ENCODE data around the gene PLB1. TPM values are rescaled to one million over a fixed set of nuclear protein-coding genes. Genes with fewer than 3 reads are reported as not detected.
A peak's percentile ranks its signal among the peaks of the same experiment; 100 is the strongest.

PLB1 gene
- polyA plus RNA-seq, 1 experiment, result 1.4 TPM

GRCh38 chr2:28678944-28679343 is 183.1 kb downstream of the PLB1 start:
- ChIA-PET POLR2A (no interaction called here), CTCF (no interaction called here)
- DNase-seq (ENCODE audit: low read depth, low spot score), result no peak
- no peaks in the 10 kb centered on the region; the same call in 1 of the 2 replicates for H3K9me3 ChIP-seq (ENCODE audit: control insufficient read depth, insufficient read depth, low read length)
- no peak overlapping the region for H3K4me3 ChIP-seq (ENCODE audit: low read depth, low read length)
- TF ChIP-seq CTCF (IDR thresholded peaks at IDR 0.05; ENCODE audit: low read depth, low read length), result no peak
- no peak overlapping the region for H3K27ac ChIP-seq (ENCODE audit: low read depth, low read length)
- no peaks in the 10 kb centered on the region for H3K27me3 ChIP-seq (ENCODE audit: control insufficient read depth, insufficient read depth, low read length)

GRCh38 chr2:28680657-28681056 is 184.8 kb downstream of the PLB1 start:
- ChIA-PET CTCF (no interaction called here), POLR2A (interaction anchor here (0.8 kb wide), 1 partner anchor 533 kb away, joined by 5 read pairs; no protein-coding TSS in a partner anchor)
- no peaks in the 10 kb centered on the region; the same call in 1 of the 2 replicates for H3K9me3 ChIP-seq (ENCODE audit: control insufficient read depth, insufficient read depth, low read length)
- no peaks in the 10 kb centered on the region for H3K27me3 ChIP-seq (ENCODE audit: control insufficient read depth, insufficient read depth, low read length)
- no peak for DNase-seq (ENCODE audit: low read depth, low spot score)
- no peak overlapping the region for H3K27ac ChIP-seq (ENCODE audit: low read depth, low read length)
- no peak overlapping the region for H3K4me3 ChIP-seq (ENCODE audit: low read depth, low read length)
- TF ChIP-seq CTCF (IDR thresholded peaks at IDR 0.05; ENCODE audit: low read depth, low read length), result no peak

- POLR2A ChIA-PET, result interaction anchor here (0.6 to 0.8 kb wide), 2 partner anchors 35 to 533 kb away, joined by 4 to 5 read pairs; no protein-coding TSS in a partner anchor
- Histone ChIP-seq H3K9me3 (ENCODE audit: control insufficient read depth, insufficient read depth, low read length) (no peaks in the 10 kb centered on the region; the same call in 1 of the 2 replicates), H3K4me3 (ENCODE audit: low read depth, low read length) (no peak overlapping the region), H3K27me3 (ENCODE audit: control insufficient read depth, insufficient read depth, low read length) (no peaks in the 10 kb centered on the region), H3K27ac (ENCODE audit: low read depth, low read length) (peak overlapping the region; percentile 57)
- TF ChIP-seq CTCF (IDR thresholded peaks at IDR 0.05; ENCODE audit: low read depth, low read length), result no peak
- no peak for DNase-seq (ENCODE audit: low read depth, low spot score)
- CTCF ChIA-PET, result no interaction called here
These were observed 185.3 kb downstream of the PLB1 start for GRCh38 chr2:28681158-28681571.

- ChIA-PET POLR2A (interaction anchor here (0.6 to 0.8 kb wide), 2 partner anchors 35 to 532 kb away, joined by 4 to 5 read pairs; no protein-coding TSS in a partner anchor), CTCF (no interaction called here)
- no peak for TF ChIP-seq CTCF (IDR thresholded peaks at IDR 0.05; ENCODE audit: low read depth, low read length)
- DNase-seq (ENCODE audit: low read depth, low spot score), result no peak
- Histone ChIP-seq H3K9me3 (ENCODE audit: control insufficient read depth, insufficient read depth, low read length) (no peaks in the 10 kb centered on the region; the same call in 1 of the 2 replicates), H3K4me3 (ENCODE audit: low read depth, low read length) (no peak overlapping the region), H3K27ac (ENCODE audit: low read depth, low read length) (peak overlapping the region; percentile 62), H3K27me3 (ENCODE audit: control insufficient read depth, insufficient read depth, low read length) (no peaks in the 10 kb centered on the region)
These were observed 185.7 kb downstream of the PLB1 start for GRCh38 chr2:28681606-28682005.

GRCh38 chr2:28683100-28683706 is 187.3 kb downstream of the PLB1 start:
- ChIA-PET POLR2A (interaction anchor here (1.2 to 1.3 kb wide), 2 partner anchors 9 to 18 kb away, joined by 3 to 6 read pairs; no protein-coding TSS in a partner anchor), CTCF (interaction anchor here (0.8 to 1.0 kb wide), 2 partner anchors 19 to 88 kb away, joined by 3 read pairs; no protein-coding TSS in a partner anchor)
- 0 out of 2 replicates have a peak overlapping the region, but pooled peaks have one; percentile 7 for H3K4me3 ChIP-seq (ENCODE audit: low read depth, low read length)
- no peaks in the 10 kb centered on the region for H3K27me3 ChIP-seq (ENCODE audit: control insufficient read depth, insufficient read depth, low read length)
- H3K9me3 ChIP-seq (ENCODE audit: control insufficient read depth, insufficient read depth, low read length), result no peaks in the 10 kb centered on the region; the same call in 1 of the 2 replicates
- no peak for TF ChIP-seq CTCF (IDR thresholded peaks at IDR 0.05; ENCODE audit: low read depth, low read length)
- no peak for DNase-seq (ENCODE audit: low read depth, low spot score)
- peak overlapping the region; percentile 68 for H3K27ac ChIP-seq (ENCODE audit: low read depth, low read length)
